K562 (cell line): ENCODE results near the gene FIBP. TPM values are rescaled to one million over a fixed set of nuclear protein-coding genes. Genes with fewer than 3 reads are reported as not detected.

Experiments
- CREB3 ChIP-seq: fragments of 450-650 bp; conservative IDR thresholded peaks from 2 replicates; pipeline ENCODE4 v1.6.1; 2016; ENCODE audit warnings: missing genetic modification characterization, low read depth, mild to moderate bottlenecking, missing compliant biosample characterization, moderate library complexity
- ID3 ChIP-seq, 2 experiments: fragments of 250-450 bp in 1 of 2; fragments of 450-650 bp in 1 of 2; sonication (Bioruptor Pico) in 1 of 2; IDR thresholded peaks; 2 replicates each; pipeline versions ENCODE4 v1.6.1 to v1.8.0; 2016 to 2021; ENCODE audit warnings: mild to moderate bottlenecking in 2 of 2, moderate library complexity in 2 of 2, missing compliant biosample characterization in 1 of 2, missing genetic modification characterization in 1 of 2
- MTA2 ChIP-seq: fragments of 450-650 bp; IDR thresholded peaks from 2 replicates; pipeline ENCODE4 v1.6.1; 2016; ENCODE audit warnings: low read depth
- POLR2A ChIP-seq: fragments of 450-650 bp; conservative IDR thresholded peaks from 2 replicates; pipeline ENCODE4 v1.6.1; 2016
- THRA ChIP-seq: fragments of 450-650 bp; IDR thresholded peaks from 2 replicates; pipeline ENCODE4 v1.6.1; 2017; ENCODE audit warnings: mild to moderate bottlenecking, moderate library complexity
- THRAP3 ChIP-seq: fragments of 450-650 bp; IDR thresholded peaks from 2 replicates; pipeline ENCODE4 v1.6.1; 2016; ENCODE audit warnings: mild to moderate bottlenecking, inconsistent platforms, borderline replicate concordance
- ZNF398 ChIP-seq: fragments of 250-450 bp; sonication (Bioruptor Pico); IDR thresholded peaks from 2 replicates; pipeline ENCODE4 v1.8.0; 2021; ENCODE audit warnings: moderate library complexity, mild to moderate bottlenecking, inconsistent platforms
- polyA plus RNA-seq, 8 experiments: library from polyadenylated mRNA; depleted of rRNA in 4 of 8; stranded (reverse) in 5 of 8; unstranded in 3 of 8; fragments of >200 nt; fragmentation: Nextera tagmentation in 2 of 8; fragmentation: Illumina TruSeq in 1 of 8; extraction: Ambion mirVana in 2 of 8; extraction: Trizol in 1 of 8; gene quantifications; 2 replicates each; pipeline versions ENCODE4 v1.2.1 to v1.2.3, GENCODE V29; 2011 to 2014; ENCODE audit warnings: inconsistent platforms in 1 of 8, missing spikeins in 1 of 8
- total RNA-seq, 7 experiments: library from RNA; depleted of rRNA in 6 of 7; stranded (reverse); fragments of >200 nt in 6 of 7; fragmentation: Illumina TruSeq in 2 of 7; extraction: Trizol in 2 of 7; gene quantifications; 2 replicates each; pipeline versions ENCODE4 v1.2.1 to v1.2.3, GENCODE V29; 2011 to 2021; ENCODE audit warnings: low replicate concordance in 1 of 7
- TF ChIP-seq, protein P1 (sequence below): sonication (generic); formaldehyde crosslinking; IDR thresholded peaks from 2 replicates; pipeline ENCODE4 v1.4.0; 2020; ENCODE audit warnings: mild to moderate bottlenecking, missing genetic modification reagents
- TF ChIP-seq, protein P2 (sequence below): fragments of 200-800 bp; sonication (Bioruptor generic); IDR thresholded peaks from 2 replicates; pipeline ENCODE4 v1.6.1; 2017; ENCODE audit warnings: missing genetic modification characterization, missing compliant biosample characterization
- TF ChIP-seq, protein P3 (sequence below): fragments of 450-650 bp; IDR thresholded peaks from 2 replicates; pipeline ENCODE4 v1.6.1; 2016; ENCODE audit warnings: low read depth

The FIBP gene
- total and polyA plus RNA-seq, 9 of the 15 experiments (the other 6 are each of a cell fraction or from before 2014, with no cell fraction given) = 41.2 to 79.2 (median 48.6) TPM

- TF ChIP-seq, protein P1, sequence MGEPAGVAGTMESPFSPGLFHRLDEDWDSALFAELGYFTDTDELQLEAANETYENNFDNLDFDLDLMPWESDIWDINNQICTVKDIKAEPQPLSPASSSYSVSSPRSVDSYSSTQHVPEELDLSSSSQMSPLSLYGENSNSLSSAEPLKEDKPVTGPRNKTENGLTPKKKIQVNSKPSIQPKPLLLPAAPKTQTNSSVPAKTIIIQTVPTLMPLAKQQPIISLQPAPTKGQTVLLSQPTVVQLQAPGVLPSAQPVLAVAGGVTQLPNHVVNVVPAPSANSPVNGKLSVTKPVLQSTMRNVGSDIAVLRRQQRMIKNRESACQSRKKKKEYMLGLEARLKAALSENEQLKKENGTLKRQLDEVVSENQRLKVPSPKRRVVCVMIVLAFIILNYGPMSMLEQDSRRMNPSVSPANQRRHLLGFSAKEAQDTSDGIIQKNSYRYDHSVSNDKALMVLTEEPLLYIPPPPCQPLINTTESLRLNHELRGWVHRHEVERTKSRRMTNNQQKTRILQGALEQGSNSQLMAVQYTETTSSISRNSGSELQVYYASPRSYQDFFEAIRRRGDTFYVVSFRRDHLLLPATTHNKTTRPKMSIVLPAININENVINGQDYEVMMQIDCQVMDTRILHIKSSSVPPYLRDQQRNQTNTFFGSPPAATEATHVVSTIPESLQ = no peak
- TF ChIP-seq CREB3 = no peak
- no peak for TF ChIP-seq POLR2A
- TF ChIP-seq THRA = no peak
- TF ChIP-seq ID3 (CRISPR knock-in tag; IDR thresholded peaks at IDR 0.05) = no peak
- TF ChIP-seq ID3 (tag; IDR thresholded peaks at IDR 0.05) = no peak
- TF ChIP-seq THRAP3 = no peak
- no peak for TF ChIP-seq MTA2
- TF ChIP-seq, protein P2, sequence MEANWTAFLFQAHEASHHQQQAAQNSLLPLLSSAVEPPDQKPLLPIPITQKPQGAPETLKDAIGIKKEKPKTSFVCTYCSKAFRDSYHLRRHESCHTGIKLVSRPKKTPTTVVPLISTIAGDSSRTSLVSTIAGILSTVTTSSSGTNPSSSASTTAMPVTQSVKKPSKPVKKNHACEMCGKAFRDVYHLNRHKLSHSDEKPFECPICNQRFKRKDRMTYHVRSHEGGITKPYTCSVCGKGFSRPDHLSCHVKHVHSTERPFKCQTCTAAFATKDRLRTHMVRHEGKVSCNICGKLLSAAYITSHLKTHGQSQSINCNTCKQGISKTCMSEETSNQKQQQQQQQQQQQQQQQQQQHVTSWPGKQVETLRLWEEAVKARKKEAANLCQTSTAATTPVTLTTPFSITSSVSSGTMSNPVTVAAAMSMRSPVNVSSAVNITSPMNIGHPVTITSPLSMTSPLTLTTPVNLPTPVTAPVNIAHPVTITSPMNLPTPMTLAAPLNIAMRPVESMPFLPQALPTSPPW (CRISPR knock-in tag) = peak; percentile 44; the same call in 1 of the 2 replicates
- no peak for TF ChIP-seq ZNF398 (CRISPR knock-in tag)
- TF ChIP-seq, protein P3, sequence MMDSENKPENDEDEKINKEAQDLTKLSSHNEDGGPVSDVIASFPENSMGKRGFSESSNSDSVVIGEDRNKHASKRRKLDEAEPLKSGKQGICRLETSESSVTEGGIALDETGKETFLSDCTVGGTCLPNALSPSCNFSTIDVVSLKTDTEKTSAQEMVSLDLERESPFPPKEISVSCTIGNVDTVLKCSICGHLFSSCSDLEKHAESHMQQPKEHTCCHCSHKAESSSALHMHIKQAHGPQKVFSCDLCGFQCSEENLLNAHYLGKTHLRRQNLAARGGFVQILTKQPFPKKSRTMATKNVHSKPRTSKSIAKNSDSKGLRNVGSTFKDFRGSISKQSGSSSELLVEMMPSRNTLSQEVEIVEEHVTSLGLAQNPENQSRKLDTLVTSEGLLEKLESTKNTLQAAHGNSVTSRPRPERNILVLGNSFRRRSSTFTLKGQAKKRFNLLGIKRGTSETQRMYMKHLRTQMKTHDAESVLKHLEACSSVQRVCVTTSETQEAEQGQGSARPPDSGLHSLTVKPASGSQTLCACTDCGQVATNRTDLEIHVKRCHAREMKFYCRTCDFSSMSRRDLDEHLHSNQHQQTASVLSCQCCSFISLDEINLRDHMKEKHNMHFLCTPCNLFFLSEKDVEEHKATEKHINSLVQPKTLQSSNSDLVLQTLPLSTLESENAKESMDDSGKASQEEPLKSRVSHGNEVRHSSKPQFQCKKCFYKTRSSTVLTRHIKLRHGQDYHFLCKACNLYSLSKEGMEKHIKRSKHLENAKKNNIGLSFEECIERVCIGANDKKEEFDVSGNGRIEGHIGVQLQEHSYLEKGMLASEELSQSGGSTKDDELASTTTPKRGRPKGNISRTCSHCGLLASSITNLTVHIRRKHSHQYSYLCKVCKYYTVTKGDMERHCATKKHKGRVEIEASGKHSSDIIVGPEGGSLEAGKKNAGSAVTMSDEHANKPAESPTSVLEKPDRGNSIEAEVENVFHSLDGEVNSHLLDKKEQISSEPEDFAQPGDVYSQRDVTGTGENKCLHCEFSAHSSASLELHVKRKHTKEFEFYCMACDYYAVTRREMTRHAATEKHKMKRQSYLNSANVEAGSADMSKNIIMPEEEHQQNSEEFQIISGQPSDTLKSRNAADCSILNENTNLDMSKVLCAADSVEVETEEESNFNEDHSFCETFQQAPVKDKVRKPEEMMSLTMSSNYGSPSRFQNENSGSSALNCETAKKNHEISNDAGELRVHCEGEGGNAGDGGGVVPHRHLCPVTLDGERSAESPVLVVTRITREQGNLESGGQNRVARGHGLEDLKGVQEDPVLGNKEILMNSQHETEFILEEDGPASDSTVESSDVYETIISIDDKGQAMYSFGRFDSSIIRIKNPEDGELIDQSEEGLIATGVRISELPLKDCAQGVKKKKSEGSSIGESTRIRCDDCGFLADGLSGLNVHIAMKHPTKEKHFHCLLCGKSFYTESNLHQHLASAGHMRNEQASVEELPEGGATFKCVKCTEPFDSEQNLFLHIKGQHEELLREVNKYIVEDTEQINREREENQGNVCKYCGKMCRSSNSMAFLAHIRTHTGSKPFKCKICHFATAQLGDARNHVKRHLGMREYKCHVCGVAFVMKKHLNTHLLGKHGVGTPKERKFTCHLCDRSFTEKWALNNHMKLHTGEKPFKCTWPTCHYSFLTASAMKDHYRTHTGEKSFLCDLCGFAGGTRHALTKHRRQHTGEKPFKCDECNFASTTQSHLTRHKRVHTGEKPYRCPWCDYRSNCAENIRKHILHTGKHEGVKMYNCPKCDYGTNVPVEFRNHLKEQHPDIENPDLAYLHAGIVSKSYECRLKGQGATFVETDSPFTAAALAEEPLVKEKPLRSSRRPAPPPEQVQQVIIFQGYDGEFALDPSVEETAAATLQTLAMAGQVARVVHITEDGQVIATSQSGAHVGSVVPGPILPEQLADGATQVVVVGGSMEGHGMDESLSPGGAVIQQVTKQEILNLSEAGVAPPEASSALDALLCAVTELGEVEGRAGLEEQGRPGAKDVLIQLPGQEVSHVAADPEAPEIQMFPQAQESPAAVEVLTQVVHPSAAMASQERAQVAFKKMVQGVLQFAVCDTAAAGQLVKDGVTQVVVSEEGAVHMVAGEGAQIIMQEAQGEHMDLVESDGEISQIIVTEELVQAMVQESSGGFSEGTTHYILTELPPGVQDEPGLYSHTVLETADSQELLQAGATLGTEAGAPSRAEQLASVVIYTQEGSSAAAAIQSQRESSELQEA = no peak
These were observed 14.8 kb upstream of the FIBP start (continued) for GRCh38 chr11:65903068-65903481.
